NT2/D1 (cell line): Measurements from ENCODE around the gene TMEM169.

Experiments used
- YY1 ChIP-seq: IDR thresholded peaks from 2 replicates; pipeline ENCODE4 v1.6.1; 2011; ENCODE audit not compliant: insufficient read length, insufficient read depth
- ZNF274 ChIP-seq: IDR thresholded peaks from 2 replicates; pipeline ENCODE4 v1.6.1; 2011; ENCODE audit warnings: mild to moderate bottlenecking, low read depth, low read length

DNA sequence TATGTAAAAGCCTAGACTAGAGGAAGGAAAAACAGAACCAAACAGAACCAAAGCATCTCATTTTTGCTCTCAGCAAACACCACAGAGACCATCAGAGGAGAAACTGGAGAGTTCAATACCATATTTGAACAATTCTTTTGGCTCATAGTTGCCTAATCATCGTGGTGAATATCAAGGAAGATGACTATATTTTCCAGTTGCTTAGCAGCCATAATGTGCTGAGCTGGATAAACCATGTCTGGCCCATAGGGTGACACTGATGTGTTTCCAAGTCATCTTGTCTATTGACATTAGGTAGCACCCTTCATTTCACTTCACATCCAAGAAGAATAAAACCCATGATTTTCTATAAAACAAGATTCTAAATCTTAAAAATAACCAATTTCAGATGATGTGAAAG lies 21.5 kb downstream of the TMEM169 start:
- no peak for TF ChIP-seq ZNF274
- no peak for TF ChIP-seq YY1
